Lower leg skin (tissue), 4 donors: ENCODE measurements around the gene CST4. TPM values are rescaled to one million over a fixed set of nuclear protein-coding genes. Genes with fewer than 3 reads are reported as not detected.

Experiments
- DNase-seq, 2 donors: peaks; one replicate each; pipeline ENCODE4 v3.0.0-alpha.2; 2019; ENCODE audit warnings: low spot score in 2 of 2
- H3K4me3 ChIP-seq: fragments of 200-600 bp; sonication (generic); 2 replicates; pipeline ENCODE4 v1.5.1; 2017; ENCODE audit warnings: mild to moderate bottlenecking, low read depth; ENCODE audit not compliant: poor library complexity, severe bottlenecking
- CTCF ChIP-seq, 3 donors: fragments of 450-650 bp; IDR thresholded peaks; one replicate each; pipeline ENCODE4 v1.5.1; 2016; ENCODE audit warnings: antibody characterized with exemption in 3 of 3, mild to moderate bottlenecking in 3 of 3, moderate library complexity in 2 of 3
- POLR2A ChIP-seq, 2 donors: fragments of 450-650 bp; IDR thresholded peaks; one replicate each; pipeline ENCODE4 v1.6.1; 2016 to 2017; ENCODE audit warnings: antibody characterized with exemption in 2 of 2, mild to moderate bottlenecking in 1 of 2, moderate library complexity in 1 of 2
- WGBS, 2 donors: methylation state at CpG; one replicate each; pipeline ENCODE4 v1.1.5; 2018; 5-methylcytosine and 5-hydroxymethylcytosine counted together
- intact Hi-C: fragments of 100-400 bp; cut with DNase I; formaldehyde crosslinking; loops from one replicate; pipeline ENCODE4 v1.15.0; 2023; ENCODE audit warnings: low total_unique reads
- total RNA-seq, 4 donors: library from RNA; depleted of rRNA; stranded (reverse); fragments of >200 nt; gene quantifications; one replicate each; pipeline ENCODE4 v1.1.0, GENCODE V29; 2016

The CST4 gene
- total RNA-seq, 4 donors from 2014 or later = not detected

- 59 to 71% methylated on average over 12 of the region's 12 CpGs for WGBS, 2 donors
Measured at GRCh38 chr20:23641936-23642751, 46.7 kb downstream of the CST4 start.

DNA sequence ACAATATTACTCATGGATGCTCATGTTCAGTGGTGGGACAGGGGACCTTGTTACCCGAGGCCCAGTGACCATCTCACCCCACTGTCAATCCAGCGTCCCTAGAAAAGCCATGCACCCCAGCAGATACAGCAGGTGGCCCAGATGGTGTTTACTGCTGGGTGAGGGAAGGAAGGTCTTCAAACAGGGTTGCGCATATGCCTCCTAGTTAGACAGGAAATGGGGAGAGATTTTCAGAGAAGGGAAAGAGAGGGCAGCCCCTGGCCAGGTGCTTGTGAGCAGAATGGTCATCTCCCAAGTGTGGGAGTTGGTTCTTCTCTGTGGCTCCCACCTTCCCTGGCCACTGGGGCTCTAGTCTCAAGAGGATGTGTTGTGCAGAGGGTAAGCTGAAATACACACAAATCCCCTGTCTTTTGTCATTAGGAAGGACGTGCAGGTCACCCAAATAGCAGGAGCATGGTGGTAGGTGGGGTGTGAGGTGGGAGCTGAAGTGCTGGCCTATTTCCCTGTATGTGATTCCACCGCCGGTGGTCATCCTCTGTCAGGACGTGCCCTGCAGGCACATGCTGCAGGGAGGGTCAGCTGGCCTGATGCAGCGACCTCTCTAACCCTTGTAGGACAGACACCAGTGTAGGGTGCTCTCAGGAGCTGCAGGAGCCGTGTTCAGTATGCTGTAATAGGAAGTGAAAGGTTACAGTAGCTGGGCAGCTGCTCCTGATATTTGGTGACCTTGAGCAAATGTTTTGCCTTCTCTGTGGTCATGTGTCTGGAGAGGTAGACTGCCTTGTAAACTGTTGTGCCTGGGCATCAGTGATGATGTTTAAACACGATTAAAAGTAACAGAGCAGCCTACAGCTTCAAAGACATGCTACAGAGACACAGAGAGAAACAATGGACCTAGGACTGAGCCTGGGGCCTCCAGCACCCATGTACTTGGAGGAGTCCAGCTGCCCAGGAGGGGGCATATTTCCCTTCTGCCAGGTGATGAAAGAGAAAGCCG, 47.9 kb downstream of the CST4 start:
- TF ChIP-seq POLR2A (IDR thresholded peaks at IDR 0.05) (no peak), CTCF (IDR thresholded peaks at IDR 0.05) (peak in 1 of 3 donors; percentile 5)
- intact Hi-C loops = no loop called here
- 76 to 89% methylated on average over 11 of the region's 11 CpGs for WGBS, 2 donors
- no peak for DNase-seq
- no peak overlapping the region for H3K4me3 ChIP-seq

More at GRCh38 chr20:23641936-23642751, 46.7 kb downstream of the CST4 start:
- no peak overlapping the region for H3K4me3 ChIP-seq
- intact Hi-C loops = no loop called here
- TF ChIP-seq CTCF (IDR thresholded peaks at IDR 0.05) (no peak), POLR2A (IDR thresholded peaks at IDR 0.05) (no peak)
- no peak for DNase-seq

- no peak overlapping the region for H3K4me3 ChIP-seq
- intact Hi-C loops = no loop called here
- TF ChIP-seq CTCF (IDR thresholded peaks at IDR 0.05) (no peak), POLR2A (IDR thresholded peaks at IDR 0.05) (no peak)
- DNase-seq = no peak
- 77 to 80% methylated on average over 8 of the region's 8 CpGs for WGBS, 2 donors
Measured at GRCh38 chr20:23640018-23640601, 48.7 kb downstream of the CST4 start.

- 54 to 68% methylated on average over 8 of the region's 8 CpGs for WGBS, 2 donors
- H3K4me3 ChIP-seq = no peak overlapping the region
- DNase-seq = no peak
- intact Hi-C loops = no loop called here
- no peak for TF ChIP-seq POLR2A (IDR thresholded peaks at IDR 0.05)
- no peak for TF ChIP-seq CTCF (IDR thresholded peaks at IDR 0.05)
Measured at GRCh38 chr20:23639490-23639958, 49.3 kb downstream of the CST4 start.

- intact Hi-C loops = no loop called here
Measured at GRCh38 chr20:23638309-23638708, 50.5 kb downstream of the CST4 start.

More at GRCh38 chr20:23638309-23638708, 50.5 kb downstream of the CST4 start:
- TF ChIP-seq CTCF (IDR thresholded peaks at IDR 0.05) (no peak), POLR2A (IDR thresholded peaks at IDR 0.05) (no peak)
- no peak for DNase-seq
- no peak overlapping the region for H3K4me3 ChIP-seq
- WGBS, 2 donors = 63 to 65% methylated on average over 9 of the region's 9 CpGs
